ENCODE data around the gene UBE2J1. TPM values are rescaled to one million over a fixed set of nuclear protein-coding genes. Genes with fewer than 3 reads are reported as not detected.
A peak's percentile ranks its signal among the peaks of the same experiment; 100 is the strongest.

Gene UBE2J1
- total and polyA plus RNA-seq, 9 of the 15 experiments (the other 6 are each of a cell fraction or from before 2014, with no cell fraction given): 11.6 to 32.6 (median 22.0) TPM

DNA sequence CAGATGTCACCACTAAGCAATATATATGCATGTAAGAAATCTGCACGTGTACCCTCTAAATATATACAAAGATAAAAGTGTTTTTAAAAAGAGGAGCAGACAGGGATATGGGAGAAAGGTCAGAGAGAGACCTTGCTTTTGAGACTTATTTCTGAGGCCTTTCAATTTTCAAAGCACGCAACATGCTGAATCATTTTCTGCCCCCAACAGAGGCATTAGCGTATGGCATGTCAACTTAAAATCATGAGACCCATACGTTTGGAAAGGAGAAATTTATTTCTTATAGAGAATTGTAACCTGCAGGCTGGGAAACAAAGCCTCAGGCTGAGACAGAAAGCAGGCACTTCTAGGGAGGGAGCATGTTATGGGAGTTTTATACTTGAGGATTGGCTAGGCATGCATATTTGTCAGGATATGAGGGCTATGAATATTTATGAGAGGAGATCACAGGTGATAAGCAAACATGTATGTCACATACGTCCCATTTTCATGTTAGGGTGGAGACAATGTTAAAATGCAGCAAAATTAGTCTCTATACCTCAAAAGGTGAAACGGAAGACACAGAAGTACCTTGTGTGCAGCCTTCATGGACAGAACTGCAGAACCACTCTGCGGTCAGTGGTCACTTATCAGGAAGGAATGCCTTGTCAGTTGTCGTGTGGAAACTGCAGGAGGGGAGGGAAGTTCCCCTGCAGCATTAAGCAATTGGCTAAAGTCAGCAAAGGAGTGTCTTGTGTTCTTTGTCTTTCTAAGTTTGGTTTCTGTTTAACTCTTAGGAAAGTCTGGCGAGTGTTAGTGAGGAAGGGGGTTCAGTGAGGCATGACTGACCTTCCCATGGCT, 31.2 kb downstream of the UBE2J1 start (continued):
- TF ChIP-seq, protein P1, sequence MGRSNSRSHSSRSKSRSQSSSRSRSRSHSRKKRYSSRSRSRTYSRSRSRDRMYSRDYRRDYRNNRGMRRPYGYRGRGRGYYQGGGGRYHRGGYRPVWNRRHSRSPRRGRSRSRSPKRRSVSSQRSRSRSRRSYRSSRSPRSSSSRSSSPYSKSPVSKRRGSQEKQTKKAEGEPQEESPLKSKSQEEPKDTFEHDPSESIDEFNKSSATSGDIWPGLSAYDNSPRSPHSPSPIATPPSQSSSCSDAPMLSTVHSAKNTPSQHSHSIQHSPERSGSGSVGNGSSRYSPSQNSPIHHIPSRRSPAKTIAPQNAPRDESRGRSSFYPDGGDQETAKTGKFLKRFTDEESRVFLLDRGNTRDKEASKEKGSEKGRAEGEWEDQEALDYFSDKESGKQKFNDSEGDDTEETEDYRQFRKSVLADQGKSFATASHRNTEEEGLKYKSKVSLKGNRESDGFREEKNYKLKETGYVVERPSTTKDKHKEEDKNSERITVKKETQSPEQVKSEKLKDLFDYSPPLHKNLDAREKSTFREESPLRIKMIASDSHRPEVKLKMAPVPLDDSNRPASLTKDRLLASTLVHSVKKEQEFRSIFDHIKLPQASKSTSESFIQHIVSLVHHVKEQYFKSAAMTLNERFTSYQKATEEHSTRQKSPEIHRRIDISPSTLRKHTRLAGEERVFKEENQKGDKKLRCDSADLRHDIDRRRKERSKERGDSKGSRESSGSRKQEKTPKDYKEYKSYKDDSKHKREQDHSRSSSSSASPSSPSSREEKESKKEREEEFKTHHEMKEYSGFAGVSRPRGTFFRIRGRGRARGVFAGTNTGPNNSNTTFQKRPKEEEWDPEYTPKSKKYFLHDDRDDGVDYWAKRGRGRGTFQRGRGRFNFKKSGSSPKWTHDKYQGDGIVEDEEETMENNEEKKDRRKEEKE (IDR thresholded peaks at IDR 0.05; ENCODE audit: borderline replicate concordance in 1 of 2, control insufficient read depth in 1 of 2, low read depth in 2 of 2, low read length in 1 of 2): no peak
- TF ChIP-seq YY1 (IDR thresholded peaks at IDR 0.05; ENCODE audit: borderline replicate concordance in 1 of 3, control insufficient read depth in 1 of 3, extremely low read depth in 1 of 3, insufficient read depth in 3 of 3, insufficient read length in 1 of 3, insufficient replicate concordance in 2 of 3, low read depth in 1 of 3, low read length in 2 of 3) (no peak), ZNF354B (CRISPR knock-in tag; IDR thresholded peaks at IDR 0.05) (no peak), KDM5B (IDR thresholded peaks at IDR 0.05; ENCODE audit: insufficient replicate concordance, low read depth, low read length) (no peak), ZNF584 (CRISPR knock-in tag; IDR thresholded peaks at IDR 0.05; ENCODE audit: low read depth) (no peak), RBM15 (IDR thresholded peaks at IDR 0.05; ENCODE audit: insufficient read depth, low read length) (no peak), NFIX (CRISPR knock-in tag; IDR thresholded peaks at IDR 0.05; ENCODE audit: low read depth) (no peak), PML (IDR thresholded peaks at IDR 0.05; ENCODE audit: low read length) (peak; percentile 67; the same call in 1 of the 2 replicates), SNRNP70 (optimal IDR thresholded peaks at IDR 0.05; ENCODE audit: low read depth, low read length) (no peak), ETS2 (tag; IDR thresholded peaks at IDR 0.05; ENCODE audit: borderline replicate concordance, poor library complexity, severe bottlenecking) (no peak), CREM (IDR thresholded peaks at IDR 0.05; ENCODE audit: low read depth) (peak; percentile 76), ZNF79 (CRISPR knock-in tag; IDR thresholded peaks at IDR 0.05; ENCODE audit: low read depth) (no peak), ZNF224 (CRISPR knock-in tag; IDR thresholded peaks at IDR 0.05) (no peak), NCOA2 (IDR thresholded peaks at IDR 0.05; ENCODE audit: partially characterized antibody in 2 of 2) (no peak), ZNF696 (CRISPR knock-in tag; conservative IDR thresholded peaks at IDR 0.05) (no peak)
- TF ChIP-seq, protein P2, sequence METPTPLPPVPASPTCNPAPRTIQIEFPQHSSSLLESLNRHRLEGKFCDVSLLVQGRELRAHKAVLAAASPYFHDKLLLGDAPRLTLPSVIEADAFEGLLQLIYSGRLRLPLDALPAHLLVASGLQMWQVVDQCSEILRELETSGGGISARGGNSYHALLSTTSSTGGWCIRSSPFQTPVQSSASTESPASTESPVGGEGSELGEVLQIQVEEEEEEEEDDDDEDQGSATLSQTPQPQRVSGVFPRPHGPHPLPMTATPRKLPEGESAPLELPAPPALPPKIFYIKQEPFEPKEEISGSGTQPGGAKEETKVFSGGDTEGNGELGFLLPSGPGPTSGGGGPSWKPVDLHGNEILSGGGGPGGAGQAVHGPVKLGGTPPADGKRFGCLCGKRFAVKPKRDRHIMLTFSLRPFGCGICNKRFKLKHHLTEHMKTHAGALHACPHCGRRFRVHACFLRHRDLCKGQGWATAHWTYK (CRISPR knock-in tag; IDR thresholded peaks at IDR 0.05): no peak
- TF ChIP-seq, protein P3, sequence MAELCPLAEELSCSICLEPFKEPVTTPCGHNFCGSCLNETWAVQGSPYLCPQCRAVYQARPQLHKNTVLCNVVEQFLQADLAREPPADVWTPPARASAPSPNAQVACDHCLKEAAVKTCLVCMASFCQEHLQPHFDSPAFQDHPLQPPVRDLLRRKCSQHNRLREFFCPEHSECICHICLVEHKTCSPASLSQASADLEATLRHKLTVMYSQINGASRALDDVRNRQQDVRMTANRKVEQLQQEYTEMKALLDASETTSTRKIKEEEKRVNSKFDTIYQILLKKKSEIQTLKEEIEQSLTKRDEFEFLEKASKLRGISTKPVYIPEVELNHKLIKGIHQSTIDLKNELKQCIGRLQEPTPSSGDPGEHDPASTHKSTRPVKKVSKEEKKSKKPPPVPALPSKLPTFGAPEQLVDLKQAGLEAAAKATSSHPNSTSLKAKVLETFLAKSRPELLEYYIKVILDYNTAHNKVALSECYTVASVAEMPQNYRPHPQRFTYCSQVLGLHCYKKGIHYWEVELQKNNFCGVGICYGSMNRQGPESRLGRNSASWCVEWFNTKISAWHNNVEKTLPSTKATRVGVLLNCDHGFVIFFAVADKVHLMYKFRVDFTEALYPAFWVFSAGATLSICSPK (IDR thresholded peaks at IDR 0.05; ENCODE audit: borderline replicate concordance): no peak
- TF ChIP-seq, protein P4, sequence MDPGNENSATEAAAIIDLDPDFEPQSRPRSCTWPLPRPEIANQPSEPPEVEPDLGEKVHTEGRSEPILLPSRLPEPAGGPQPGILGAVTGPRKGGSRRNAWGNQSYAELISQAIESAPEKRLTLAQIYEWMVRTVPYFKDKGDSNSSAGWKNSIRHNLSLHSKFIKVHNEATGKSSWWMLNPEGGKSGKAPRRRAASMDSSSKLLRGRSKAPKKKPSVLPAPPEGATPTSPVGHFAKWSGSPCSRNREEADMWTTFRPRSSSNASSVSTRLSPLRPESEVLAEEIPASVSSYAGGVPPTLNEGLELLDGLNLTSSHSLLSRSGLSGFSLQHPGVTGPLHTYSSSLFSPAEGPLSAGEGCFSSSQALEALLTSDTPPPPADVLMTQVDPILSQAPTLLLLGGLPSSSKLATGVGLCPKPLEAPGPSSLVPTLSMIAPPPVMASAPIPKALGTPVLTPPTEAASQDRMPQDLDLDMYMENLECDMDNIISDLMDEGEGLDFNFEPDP (CRISPR knock-in tag; IDR thresholded peaks at IDR 0.05): no peak
